Fibroblast of mammary gland (primary cell): Measurements from ENCODE around the gene CAV2.
"Not testable (repeated sequence)": the region's sequence is repeated elsewhere in the genome, so short reads cannot be mapped to it uniquely, and the experiment has no call there.

Experiments used
- DNase-seq: peaks from one replicate; pipeline ENCODE4 v3.0.0-alpha.2; 2010; ENCODE audit warnings: low read depth
- H3K4me3 ChIP-seq: 2 replicates; pipeline ENCODE4 v1.5.1; 2011; ENCODE audit warnings: low read depth, mild to moderate bottlenecking, low read length, moderate library complexity; ENCODE audit not compliant: control insufficient read depth
- TF ChIP-seq, protein P1 (sequence below): conservative IDR thresholded peaks from 2 replicates; pipeline ENCODE4 v1.5.1; 2011; ENCODE audit warnings: low read depth, low read length, inconsistent platforms; ENCODE audit not compliant: control insufficient read depth, insufficient read depth

The CAV2 gene

DNA sequence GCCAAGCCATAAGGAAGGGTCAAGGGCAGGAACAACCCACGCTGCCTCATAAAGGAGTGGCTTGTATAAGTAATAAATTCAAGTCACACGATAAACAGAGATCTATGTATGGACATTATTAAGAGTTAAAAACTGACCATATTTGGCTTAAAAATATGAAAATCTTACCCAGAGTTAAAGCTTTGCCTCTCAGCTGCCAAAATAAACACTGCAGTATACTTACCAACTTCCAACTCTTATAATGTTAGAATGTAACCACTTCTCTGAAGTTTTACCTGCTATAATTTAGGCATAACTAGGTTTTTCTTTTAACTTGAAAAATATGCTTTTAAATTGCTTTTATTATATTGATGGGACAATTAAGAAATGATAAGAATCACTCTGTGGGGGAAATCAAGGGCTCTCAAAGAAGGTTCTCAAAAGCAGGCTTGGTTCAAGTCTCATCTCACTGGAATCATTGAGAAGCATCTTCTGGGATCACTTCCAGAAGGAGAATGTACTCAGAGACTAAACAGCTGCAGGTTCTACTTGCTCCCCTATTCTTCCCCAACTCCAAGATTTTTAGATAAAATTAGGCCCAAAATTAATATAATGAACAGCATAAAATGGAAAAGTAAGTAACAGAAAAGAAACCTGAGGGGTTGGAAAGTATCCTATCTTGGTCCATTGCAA, 16.1 kb upstream of the CAV2 start:
- TF ChIP-seq, protein P1, sequence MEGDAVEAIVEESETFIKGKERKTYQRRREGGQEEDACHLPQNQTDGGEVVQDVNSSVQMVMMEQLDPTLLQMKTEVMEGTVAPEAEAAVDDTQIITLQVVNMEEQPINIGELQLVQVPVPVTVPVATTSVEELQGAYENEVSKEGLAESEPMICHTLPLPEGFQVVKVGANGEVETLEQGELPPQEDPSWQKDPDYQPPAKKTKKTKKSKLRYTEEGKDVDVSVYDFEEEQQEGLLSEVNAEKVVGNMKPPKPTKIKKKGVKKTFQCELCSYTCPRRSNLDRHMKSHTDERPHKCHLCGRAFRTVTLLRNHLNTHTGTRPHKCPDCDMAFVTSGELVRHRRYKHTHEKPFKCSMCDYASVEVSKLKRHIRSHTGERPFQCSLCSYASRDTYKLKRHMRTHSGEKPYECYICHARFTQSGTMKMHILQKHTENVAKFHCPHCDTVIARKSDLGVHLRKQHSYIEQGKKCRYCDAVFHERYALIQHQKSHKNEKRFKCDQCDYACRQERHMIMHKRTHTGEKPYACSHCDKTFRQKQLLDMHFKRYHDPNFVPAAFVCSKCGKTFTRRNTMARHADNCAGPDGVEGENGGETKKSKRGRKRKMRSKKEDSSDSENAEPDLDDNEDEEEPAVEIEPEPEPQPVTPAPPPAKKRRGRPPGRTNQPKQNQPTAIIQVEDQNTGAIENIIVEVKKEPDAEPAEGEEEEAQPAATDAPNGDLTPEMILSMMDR, result no peak
- DNase-seq, result no peak

GRCh38 chr7:116484389-116484788, 15.1 kb upstream of the CAV2 start:
- H3K4me3 ChIP-seq, DNase-seq: not testable (repeated sequence)

More for the DNA sequence above, 16.1 kb upstream of the CAV2 start:
- no peak overlapping the region for H3K4me3 ChIP-seq

GRCh38 chr7:116487907-116488521, 11.5 kb upstream of the CAV2 start:
- no peak overlapping the region for H3K4me3 ChIP-seq
- DNase-seq, result no peak
- TF ChIP-seq, protein P1, result no peak

DNA sequence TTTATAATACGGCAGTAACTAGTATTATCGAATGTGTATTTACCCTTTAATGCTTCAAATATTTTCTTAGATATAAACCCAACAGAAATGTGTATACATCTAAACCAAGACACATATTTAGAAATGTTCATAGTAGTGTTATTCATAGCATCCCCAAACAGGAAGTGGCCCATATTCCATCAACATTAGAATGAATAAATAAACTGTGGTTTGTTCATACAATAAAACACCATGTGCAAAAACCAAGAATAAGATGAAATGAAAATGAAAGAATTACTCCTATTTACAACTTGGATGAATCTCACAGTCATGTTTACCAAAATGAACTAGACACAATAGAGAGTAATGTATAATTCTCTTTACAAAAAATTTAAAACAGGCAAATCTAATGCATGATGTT, 9.2 kb upstream of the CAV2 start:
- no peak overlapping the region for H3K4me3 ChIP-seq
- no peak for DNase-seq
- TF ChIP-seq, protein P1, result no peak

- DNase-seq, result no peak
- TF ChIP-seq, protein P1, result no peak
- H3K4me3 ChIP-seq, result no peak overlapping the region
These were observed 7.5 kb upstream of the CAV2 start for GRCh38 chr7:116491887-116492653.

DNA sequence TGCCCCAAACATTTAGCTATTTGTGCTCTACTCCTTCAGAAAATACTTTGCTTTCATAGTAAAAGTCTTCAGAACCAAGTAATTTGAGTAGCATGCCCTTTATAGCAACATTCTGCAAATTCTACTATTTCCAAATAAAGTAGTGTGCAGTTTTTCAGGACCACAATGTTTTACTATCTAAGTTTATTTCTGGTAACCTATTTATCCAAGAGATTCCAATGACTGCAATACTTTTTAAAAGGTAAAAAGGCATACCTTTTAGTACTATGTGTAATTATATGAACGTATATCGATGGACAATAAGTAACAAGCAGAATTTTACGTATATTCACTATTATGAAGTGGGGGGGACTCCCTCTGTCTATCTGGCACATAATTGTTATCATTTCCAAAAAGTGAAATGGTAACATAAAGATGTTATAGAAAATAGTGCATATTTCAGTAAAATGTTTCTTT, 6.9 kb upstream of the CAV2 start:
- DNase-seq, result no peak
- TF ChIP-seq, protein P1, result no peak
- H3K4me3 ChIP-seq, result no peak overlapping the region

DNA sequence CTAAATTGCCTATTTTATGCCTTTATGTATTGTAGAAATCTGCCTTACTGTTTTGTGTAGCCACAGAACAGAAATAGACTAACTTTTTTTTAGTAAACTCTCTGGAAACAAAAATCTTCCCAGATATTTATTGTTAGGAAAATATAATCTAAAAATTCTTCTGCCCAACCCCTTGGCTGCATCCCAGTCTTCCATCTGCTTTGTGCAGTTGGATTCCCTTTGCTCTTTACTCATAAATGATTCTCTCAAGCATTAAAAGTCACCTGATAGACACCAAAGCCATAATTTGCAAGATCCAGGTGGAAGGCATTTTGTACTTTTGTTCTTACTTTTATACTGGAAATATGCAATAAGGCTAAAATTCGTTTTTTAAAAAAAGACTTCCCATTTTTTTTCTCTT, 6.1 kb upstream of the CAV2 start:
- no peak for DNase-seq
- TF ChIP-seq, protein P1, result no peak
- no peak overlapping the region for H3K4me3 ChIP-seq
